Peyer's patch (tissue), 4 donors: ENCODE measurements around the gene TXNRD2. TPM values are rescaled to one million over a fixed set of nuclear protein-coding genes. Genes with fewer than 3 reads are reported as not detected.
"Not testable (repeated sequence)": the region's sequence is repeated elsewhere in the genome, so short reads cannot be mapped to it uniquely, and the experiment has no call there.

Experiments used
- DNase-seq, 3 donors: peaks; one replicate each; pipeline ENCODE4 v3.0.0-alpha.2; 2017 to 2019
- H3K27ac ChIP-seq, 4 donors: fragments of 200-600 bp; sonication (generic); one replicate each; pipeline ENCODE4 v1.5.1; 2016 to 2019
- H3K27me3 ChIP-seq, 2 donors: fragments of 200-600 bp; sonication (generic); one replicate each; pipeline ENCODE4 v1.5.1; 2019
- H3K36me3 ChIP-seq, 3 donors: fragments of 200-600 bp; sonication (generic); one replicate each; pipeline ENCODE4 v1.5.1; 2016 to 2019
- H3K4me1 ChIP-seq, 4 donors: fragments of 200-600 bp; sonication (generic); one replicate each; pipeline ENCODE4 v1.5.1; 2016 to 2019
- H3K4me3 ChIP-seq, 4 donors: fragments of 200-600 bp; sonication (generic); 1 replicate in 3 of 4; 2 replicates in 1 of 4; pipeline ENCODE4 v1.5.1; 2016 to 2019; ENCODE audit warnings: mild to moderate bottlenecking in 1 of 4
- H3K9me3 ChIP-seq, 4 donors: fragments of 200-600 bp; sonication (generic); one replicate each; pipeline ENCODE4 v1.5.1; 2016 to 2019; ENCODE audit warnings: mild to moderate bottlenecking in 1 of 4
- CTCF ChIP-seq, 6 experiments: fragments of 450-650 bp in 4 of 6; fragments of 200-600 bp in 2 of 6; sonication (generic) in 1 of 6; IDR thresholded peaks; one replicate each; pipeline ENCODE4 v1.5.1; 2017 to 2019; ENCODE audit warnings: antibody characterized with exemption in 6 of 6, mild to moderate bottlenecking in 3 of 6, moderate library complexity in 1 of 6
- POLR2A ChIP-seq, 2 donors: fragments of 450-650 bp; IDR thresholded peaks; one replicate each; pipeline ENCODE4 v1.5.1; 2017; ENCODE audit warnings: antibody characterized with exemption in 2 of 2, mild to moderate bottlenecking in 2 of 2, moderate library complexity in 2 of 2
- total RNA-seq, 4 donors: library from RNA; depleted of rRNA; stranded (reverse); fragments of >200 nt; gene quantifications; one replicate each; pipeline ENCODE4 v1.1.0, GENCODE V29; 2016

TXNRD2 gene
- total RNA-seq, 4 donors from 2014 or later = 24.7 to 29.8 (median 27.2) TPM

GRCh38 chr22:19884161-19884953 lies 57.3 kb downstream of the TXNRD2 start:
- H3K4me1 ChIP-seq = peaks cover 0 to 15% (median 10%) of the 10 kb centered on the region in 4 donors
- TF ChIP-seq POLR2A (IDR thresholded peaks at IDR 0.05) (no peak), CTCF (IDR thresholded peaks at IDR 0.05) (no peak)
- H3K27ac ChIP-seq = no peak overlapping the region
- no peak overlapping the region for H3K4me3 ChIP-seq
- H3K27me3 ChIP-seq = no peaks in the 10 kb centered on the region
- peak in 1 of 3 donors; percentile 35 for DNase-seq
- no peaks in the 10 kb centered on the region for H3K36me3 ChIP-seq
- H3K9me3 ChIP-seq = no peaks in the 10 kb centered on the region

DNA sequence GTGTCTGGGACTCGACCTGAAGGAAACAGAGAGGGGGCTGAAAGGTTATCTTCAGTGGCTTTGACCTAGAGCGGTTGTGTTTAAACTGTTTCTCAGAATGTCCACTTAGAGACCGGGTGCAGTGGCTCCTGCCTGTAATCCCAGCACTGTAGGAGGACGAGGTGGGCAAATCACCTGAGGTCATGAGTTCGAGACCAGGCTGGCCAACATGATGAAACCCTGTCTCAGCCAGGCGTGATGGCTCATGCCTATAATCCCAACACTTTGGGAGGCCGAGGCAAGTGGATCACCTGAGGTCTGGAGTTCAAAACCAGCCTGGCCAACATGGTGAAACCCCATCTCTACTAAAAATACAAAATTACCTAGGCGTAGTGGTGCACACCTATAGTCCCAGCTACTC lies 58.2 kb downstream of the TXNRD2 start:
- H3K9me3 ChIP-seq, H3K27me3 ChIP-seq, H3K27ac ChIP-seq, H3K4me3 ChIP-seq, DNase-seq, H3K36me3 ChIP-seq: not testable (repeated sequence)
- peaks cover 0 to 15% (median 10%) of the 10 kb centered on the region in 4 donors for H3K4me1 ChIP-seq

DNA sequence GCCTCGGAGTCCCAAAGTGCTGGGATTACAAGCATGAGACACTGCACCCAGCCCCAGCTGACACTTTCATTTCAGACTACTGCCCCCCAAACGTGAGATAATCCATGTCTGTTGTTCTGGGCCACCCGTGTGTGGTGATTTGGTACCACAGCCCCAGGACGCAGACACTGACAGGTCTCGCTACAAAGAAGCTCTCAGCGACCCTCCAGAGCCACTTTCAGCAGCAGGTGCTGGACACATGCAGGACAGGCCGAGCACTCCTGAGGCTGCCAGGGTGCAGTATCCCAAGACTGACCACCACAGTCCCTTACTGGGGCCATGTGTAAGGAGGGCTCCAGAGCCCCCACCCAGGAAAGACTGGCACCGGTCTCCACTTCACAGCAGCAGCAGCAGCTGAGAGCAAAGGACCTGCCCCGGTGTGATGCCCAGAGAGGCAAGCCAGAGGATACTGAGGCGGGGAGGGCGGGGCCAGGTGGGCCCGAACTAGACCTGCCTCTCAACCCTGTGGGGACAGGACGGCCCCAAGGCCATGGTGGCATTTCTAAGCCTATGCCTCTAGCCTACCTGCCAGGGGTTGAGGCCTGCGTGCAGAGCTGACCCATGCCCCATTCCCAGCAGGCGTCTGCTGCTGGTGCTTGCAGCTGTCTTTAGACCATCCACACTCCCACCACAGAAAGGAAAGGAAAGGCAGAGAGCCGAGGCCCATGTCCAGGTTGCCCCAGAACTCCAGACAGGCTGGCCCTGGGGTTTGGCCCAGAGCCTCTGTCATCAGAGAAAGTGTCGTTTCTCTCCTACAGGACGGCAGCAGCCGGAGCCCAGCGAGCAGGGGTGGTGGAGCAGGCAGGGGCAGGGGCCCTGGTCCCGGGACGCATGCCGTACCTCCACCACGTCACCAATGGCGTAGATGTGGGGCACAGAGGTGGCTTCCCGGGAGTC lies 58.9 kb downstream of the TXNRD2 start:
- H3K4me1 ChIP-seq = peaks cover 0 to 15% (median 10%) of the 10 kb centered on the region in 4 donors
- H3K9me3 ChIP-seq = no peaks in the 10 kb centered on the region
- no peaks in the 10 kb centered on the region for H3K36me3 ChIP-seq
- peak in 2 of 3 donors; percentile 29 to 40 for DNase-seq
- peak overlapping the region in 1 of 4 donors; percentile 2 for H3K27ac ChIP-seq
- no peaks in the 10 kb centered on the region for H3K27me3 ChIP-seq
- TF ChIP-seq POLR2A (IDR thresholded peaks at IDR 0.05) = no peak
- no peak for TF ChIP-seq CTCF (IDR thresholded peaks at IDR 0.05)
- H3K4me3 ChIP-seq = no peak overlapping the region

- Histone ChIP-seq H3K4me3 (no peak overlapping the region), H3K4me1 (peaks cover 0 to 9% (median 1%) of the 10 kb centered on the region in 4 donors), H3K27me3 (no peaks in the 10 kb centered on the region), H3K9me3 (no peaks in the 10 kb centered on the region), H3K36me3 (peaks cover 0 to 5% (median 0%) of the 10 kb centered on the region in 3 donors), H3K27ac (no peak overlapping the region)
- peak in 2 of 3 donors; percentile 49 to 51 for DNase-seq
- no peak for TF ChIP-seq CTCF (IDR thresholded peaks at IDR 0.05)
- TF ChIP-seq POLR2A (IDR thresholded peaks at IDR 0.05) = no peak
Observed at GRCh38 chr22:19880786-19881569, 60.6 kb downstream of the TXNRD2 start.

- DNase-seq = peak in 2 of 3 donors; percentile 40 to 42
Observed at GRCh38 chr22:19879992-19880785, 61.4 kb downstream of the TXNRD2 start.

More at GRCh38 chr22:19879992-19880785, 61.4 kb downstream of the TXNRD2 start:
- Histone ChIP-seq H3K4me1 (peaks cover 0 to 11% (median 0%) of the 10 kb centered on the region in 4 donors), H3K36me3 (peaks cover 0 to 5% (median 0%) of the 10 kb centered on the region in 3 donors), H3K9me3 (no peaks in the 10 kb centered on the region), H3K27ac (no peak overlapping the region), H3K27me3 (no peaks in the 10 kb centered on the region), H3K4me3 (no peak overlapping the region)
- TF ChIP-seq CTCF (IDR thresholded peaks at IDR 0.05) = no peak
- no peak for TF ChIP-seq POLR2A (IDR thresholded peaks at IDR 0.05)
